HG03520 (cell line): ENCODE data around the gene ORC5.
"Not testable (repeated sequence)": the region's sequence is repeated elsewhere in the genome, so short reads cannot be mapped to it uniquely, and the experiment has no call there.

ENCODE experiments used
- ATAC-seq: cut with Tn5 transposase; IDR thresholded peaks from one replicate; pipeline ENCODE4 v1.9.1; 2021; ENCODE audit warnings: mild to moderate bottlenecking, moderate library complexity; ENCODE audit not compliant: unreplicated experiment

ORC5 gene

GRCh38 chr7:104196161-104196560 lies 11.7 kb downstream of the ORC5 start:
- no peak for ATAC-seq

- ATAC-seq: no peak
These were observed 15.4 kb downstream of the ORC5 start for GRCh38 chr7:104192434-104192833.

DNA sequence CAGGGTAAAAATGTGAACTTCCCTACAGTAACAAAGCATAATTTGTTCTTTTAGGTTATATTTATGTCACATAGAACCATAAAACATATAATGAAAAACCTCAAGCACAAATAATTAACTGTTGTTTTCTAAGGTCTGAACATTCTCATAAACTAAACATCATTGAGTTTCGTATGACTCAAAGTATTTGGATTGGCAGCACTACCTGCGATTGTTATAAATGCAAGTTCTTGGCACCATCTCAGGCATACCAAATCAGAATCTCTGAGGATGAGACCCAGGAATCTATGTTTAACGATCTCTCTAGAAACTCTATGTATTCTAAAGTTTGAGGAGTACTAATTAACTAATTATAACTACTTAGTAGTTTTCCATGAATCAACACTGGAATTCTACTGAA lies 22.5 kb downstream of the ORC5 start:
- no peak for ATAC-seq

DNA sequence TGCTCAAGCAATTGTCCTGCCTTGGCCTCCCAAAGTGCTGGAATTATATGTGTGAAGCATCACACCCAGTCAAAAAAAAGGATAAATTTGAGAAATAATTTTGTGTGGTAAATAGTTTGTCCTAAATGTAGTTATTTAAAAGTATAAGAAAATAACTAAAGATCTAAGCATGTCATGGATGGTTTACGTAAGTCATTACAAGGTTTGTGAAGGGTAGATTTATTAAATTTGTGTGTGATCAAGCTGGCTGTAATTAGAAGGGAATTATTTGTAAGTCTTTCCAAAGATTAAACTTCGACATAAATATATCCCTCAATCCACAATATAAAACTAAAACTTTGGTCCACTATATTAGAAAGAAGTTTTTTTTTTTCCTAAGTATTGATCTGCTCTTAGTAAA lies 28.6 kb downstream of the ORC5 start:
- no peak for ATAC-seq

GRCh38 chr7:104177565-104178083 lies 30.2 kb downstream of the ORC5 start:
- not testable (repeated sequence) for ATAC-seq

DNA sequence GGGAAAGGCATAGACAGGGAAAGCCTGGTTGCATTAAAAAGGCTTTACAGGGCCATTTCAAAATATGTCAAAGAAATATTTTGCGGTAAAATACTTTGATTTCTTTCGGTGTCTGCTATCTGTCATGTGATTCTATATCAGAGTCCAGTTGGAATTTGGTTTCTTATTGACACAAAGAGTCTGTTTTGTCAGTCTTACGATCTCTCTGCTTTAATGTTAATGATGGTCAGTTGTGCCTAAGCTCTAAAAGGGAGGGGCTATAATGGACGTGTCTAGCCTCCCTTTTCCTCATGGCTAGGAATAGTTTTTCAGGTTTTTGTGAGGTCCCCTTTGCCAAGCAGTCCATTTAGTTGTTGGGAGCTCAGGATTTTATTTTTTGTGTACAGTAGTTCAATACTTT lies 31.5 kb downstream of the ORC5 start:
- ATAC-seq: no peak

GRCh38 chr7:104175361-104175984 lies 32.3 kb downstream of the ORC5 start:
- ATAC-seq: no peak

- ATAC-seq: no peak
These were observed 33.0 kb downstream of the ORC5 start for GRCh38 chr7:104174798-104175197.

- no peak for ATAC-seq
These were observed 45.7 kb downstream of the ORC5 start for GRCh38 chr7:104162081-104162480.

DNA sequence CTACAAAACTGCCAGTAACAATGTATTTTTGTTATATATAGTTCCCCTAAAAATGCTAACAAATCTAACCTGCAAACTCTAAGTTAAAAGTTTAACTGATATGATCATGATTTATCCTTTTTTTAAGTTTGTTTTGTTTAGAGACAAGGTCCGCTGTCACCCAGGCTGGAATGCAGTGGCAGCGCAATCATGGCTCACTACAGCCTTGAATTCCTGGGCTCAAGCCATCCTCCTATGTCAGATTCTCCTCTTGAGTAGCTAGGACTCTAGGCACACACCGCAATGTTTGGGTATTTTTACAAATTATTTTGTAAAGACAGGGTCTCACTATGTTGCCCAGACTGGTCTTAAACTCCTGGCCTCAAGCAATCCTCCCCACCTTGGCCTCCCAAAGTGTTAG lies 46.6 kb downstream of the ORC5 start:
- ATAC-seq: no peak

GRCh38 chr7:104160375-104160774 lies 47.4 kb downstream of the ORC5 start:
- ATAC-seq: no peak

GRCh38 chr7:104156842-104157277 lies 51.0 kb downstream of the ORC5 start:
- no peak for ATAC-seq

DNA sequence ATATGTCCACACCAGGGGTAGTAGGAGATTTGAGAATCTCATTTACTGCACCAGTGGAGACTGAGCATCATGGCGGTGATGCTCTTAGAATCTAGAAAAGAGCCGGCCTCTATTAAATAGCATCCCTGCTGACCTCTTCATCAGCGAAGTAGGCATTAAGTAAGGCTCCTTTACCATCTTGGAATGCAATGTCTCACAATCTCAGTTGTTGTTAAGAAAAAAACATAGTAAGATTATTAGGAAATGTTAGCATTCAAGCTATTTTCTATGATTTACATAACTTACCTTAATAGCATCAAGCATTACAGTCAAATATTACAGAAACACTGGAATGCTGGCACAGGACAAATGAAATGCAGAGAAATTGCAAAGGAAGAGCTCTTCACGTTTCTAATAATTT lies 54.5 kb downstream of the ORC5 start:
- no peak for ATAC-seq

GRCh38 chr7:104152468-104152867 lies 55.3 kb downstream of the ORC5 start:
- ATAC-seq: no peak

DNA sequence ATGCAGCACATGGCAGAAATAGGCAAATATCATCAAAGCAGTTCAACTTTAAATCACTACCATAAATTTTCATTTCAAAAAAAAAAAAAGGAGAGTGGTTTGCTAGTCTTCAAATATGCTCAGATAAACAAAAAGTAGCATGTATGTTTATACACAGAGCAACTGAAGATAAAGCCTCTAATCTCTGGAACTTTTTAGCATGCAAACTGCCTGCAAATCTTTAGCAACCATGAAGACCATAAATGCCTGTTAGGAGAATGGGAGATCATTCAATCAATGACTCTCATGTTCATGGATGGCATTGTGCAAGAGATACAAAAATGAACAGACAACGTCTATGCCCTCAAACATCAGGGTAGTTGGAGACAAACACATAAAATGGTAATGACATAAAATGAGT lies 57.3 kb downstream of the ORC5 start:
- ATAC-seq: no peak

GRCh38 chr7:104149822-104150221 lies 58.0 kb downstream of the ORC5 start:
- ATAC-seq: no peak

- no peak for ATAC-seq
These were observed 65.7 kb downstream of the ORC5 start for GRCh38 chr7:104142147-104142546.

- ATAC-seq: no peak
These were observed 69.8 kb downstream of the ORC5 start for GRCh38 chr7:104137971-104138370.

DNA sequence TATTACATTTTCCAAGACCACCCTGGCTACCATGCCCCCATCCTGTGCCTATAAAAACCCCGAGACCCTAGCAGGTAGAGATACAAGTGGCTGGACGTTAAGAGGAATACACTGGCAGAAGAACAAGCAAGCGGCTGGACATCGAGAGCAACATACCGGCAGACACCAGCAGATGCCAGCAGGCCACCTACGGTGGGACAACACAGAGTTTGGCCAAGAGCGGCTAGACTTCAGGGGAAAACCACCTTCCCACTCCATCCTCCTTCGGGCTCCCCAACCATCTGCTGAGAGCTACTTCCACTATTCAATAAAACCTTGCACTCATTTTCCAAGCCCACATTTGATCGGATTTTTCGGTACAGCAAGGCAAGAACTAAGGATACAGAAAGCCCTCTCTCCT lies 70.3 kb downstream of the ORC5 start:
- ATAC-seq: no peak

DNA sequence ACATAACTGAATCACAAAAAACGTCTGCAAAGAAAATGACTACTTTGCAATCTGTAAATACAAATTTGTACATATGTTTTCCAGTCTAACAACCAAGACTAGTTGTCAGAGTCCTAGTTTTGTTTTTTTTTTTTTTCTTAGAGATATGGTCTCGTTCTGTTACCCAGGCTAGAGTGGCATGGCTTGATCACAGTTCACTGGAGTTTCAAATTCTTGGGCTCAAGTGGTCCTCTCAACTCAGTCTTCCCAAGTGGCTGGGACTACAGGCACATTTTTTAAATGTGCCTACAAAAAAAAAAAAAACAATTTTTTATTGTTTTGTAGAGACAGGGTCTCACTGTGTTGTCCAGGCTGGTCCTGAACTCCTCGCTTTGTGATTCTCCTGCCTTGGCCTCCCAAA lies 70.8 kb downstream of the ORC5 start:
- no peak for ATAC-seq

- ATAC-seq: no peak
These were observed 71.3 kb downstream of the ORC5 start for GRCh38 chr7:104136561-104136960.

- no peak for ATAC-seq
These were observed 71.9 kb downstream of the ORC5 start for GRCh38 chr7:104135760-104136558.
